ENCODE data around the gene CRBN.

- TF ChIP-seq CTCF (IDR thresholded peaks at IDR 0.05; ENCODE audit: insufficient read depth, low read length, poor library complexity, severe bottlenecking) (no peak), EZH2phosphoT487 (conservative IDR thresholded peaks at IDR 0.05; ENCODE audit: low read length) (no peak)
These were observed 48.1 kb upstream of the CRBN start for GRCh38 chr3:3227640-3228039.

Measured in SU-DHL-6 (cell line).